Spleen (tissue), 11 donors: ENCODE results near the gene SCN10A. TPM values are rescaled to one million over a fixed set of nuclear protein-coding genes. Genes with fewer than 3 reads are reported as not detected.

Source experiments
- DNase-seq: peaks from one replicate; pipeline ENCODE4 v3.0.0-alpha.2; 2020
- H3K27ac ChIP-seq, 8 donors: fragments of 200-600 bp; sonication (generic) in 7 of 8; 1 replicate in 4 of 8; 2 replicates in 4 of 8; pipeline versions ENCODE4 v1.5.0 to v1.8.0; 2016 to 2021; ENCODE audit warnings: inconsistent platforms in 4 of 8, mild to moderate bottlenecking in 4 of 8, moderate library complexity in 1 of 8
- H3K27me3 ChIP-seq, 7 donors: fragments of 200-600 bp; sonication (generic) in 6 of 7; replicated peaks in 1 of 7; 1 replicate in 4 of 7; 2 replicates in 3 of 7; pipeline versions ENCODE4 v1.5.0 to v1.8.0; 2016 to 2021; ENCODE audit warnings: inconsistent platforms in 3 of 7, mild to moderate bottlenecking in 1 of 7
- H3K36me3 ChIP-seq, 6 donors: fragments of 200-600 bp; sonication (generic) in 5 of 6; 1 replicate in 4 of 6; 2 replicates in 2 of 6; pipeline versions ENCODE4 v1.5.0 to v1.8.0; 2016 to 2021; ENCODE audit warnings: inconsistent platforms in 2 of 6
- H3K4me1 ChIP-seq, 6 donors: fragments of 200-600 bp; sonication (generic) in 5 of 6; 1 replicate in 3 of 6; 2 replicates in 3 of 6; pipeline versions ENCODE4 v1.5.0 to v1.8.0; 2016 to 2021; ENCODE audit warnings: inconsistent platforms in 3 of 6
- H3K4me3 ChIP-seq, 8 donors: fragments of 200-600 bp; sonication (generic) in 7 of 8; 1 replicate in 4 of 8; 2 replicates in 4 of 8; pipeline versions ENCODE4 v1.5.0 to v1.8.0; 2016 to 2021; ENCODE audit warnings: inconsistent platforms in 4 of 8, mild to moderate bottlenecking in 4 of 8, moderate library complexity in 2 of 8
- H3K9me3 ChIP-seq, 8 donors: fragments of 200-600 bp; sonication (generic) in 7 of 8; 1 replicate in 4 of 8; 2 replicates in 4 of 8; pipeline versions ENCODE4 v1.5.0 to v1.8.0; 2016 to 2021; ENCODE audit warnings: inconsistent platforms in 4 of 8
- CTCF ChIP-seq, 11 experiments: fragments of 200-600 bp in 7 of 11; fragments of 450-650 bp in 4 of 11; sonication (generic) in 4 of 11; IDR thresholded peaks in 8 of 11; conservative IDR thresholded peaks in 3 of 11; 1 replicate in 7 of 11; 2 replicates in 4 of 11; pipeline versions ENCODE4 v1.4.0 to v1.8.0; 2016 to 2021; ENCODE audit warnings: antibody characterized with exemption in 11 of 11, inconsistent platforms in 4 of 11, mild to moderate bottlenecking in 1 of 11
- POLR2A ChIP-seq, 3 donors: fragments of 450-650 bp; IDR thresholded peaks; one replicate each; pipeline ENCODE4 v1.5.1; 2017; ENCODE audit warnings: antibody characterized with exemption in 3 of 3, mild to moderate bottlenecking in 1 of 3
- POLR2AphosphoS5 ChIP-seq, 3 donors: sonication (generic); formaldehyde crosslinking; IDR thresholded peaks; one replicate each; pipeline ENCODE4 v1.5.1; 2017; ENCODE audit warnings: antibody characterized with exemption in 3 of 3
- WGBS, 5 donors: extraction: QIAGEN DNeasy Blood & Tissue Kit in 3 of 5; methylation state at CpG; one replicate each; pipeline versions ENCODE4 v1.1.5 to v1.1.7; 2013 to 2018; 5-methylcytosine and 5-hydroxymethylcytosine counted together
- intact Hi-C: fragments of 100-400 bp; cut with DNase I; formaldehyde crosslinking; loops from one replicate; pipeline ENCODE4 v1.15.0; 2023; ENCODE audit warnings: low total_unique reads
- polyA plus RNA-seq, 3 donors: library from polyadenylated mRNA; stranded (reverse); fragments of 200-250 nt; gene quantifications; one replicate each; pipeline ENCODE4 v1.2.1, GENCODE V29; 2013
- total RNA-seq, 7 donors: library from RNA; depleted of rRNA in 3 of 7; stranded (reverse); fragments of >200 nt in 3 of 7; fragmentation: NEBNext Ultra II Directional in 4 of 7; extraction: Animal tissue kit (Norgen Biotek cat#: 25700) in 4 of 7; gene quantifications; one replicate each; pipeline versions ENCODE4 v1.1.0 to v1.2.1, GENCODE V29; 2016 to 2021
- donor health status: healthy with polysubstance abuse.
- donor health status: DM: no; HTN: no; CAD: no; lungs with moderate emphysema.
- donor health status: DM: no; HTN: no; CAD: no.
- donor health status: Bipolar disorder and iron deficiency.
- donor health status: healthy.
- donor health status: DM: no; HTN: no; CAD: no.
- donor health status: DM: yes; HTN: yes; CAD: no.

SCN10A gene
- total and polyA plus RNA-seq, 10 donors = under 0.01 to 0.26 (median 0.02) TPM; not detected in 7

DNA sequence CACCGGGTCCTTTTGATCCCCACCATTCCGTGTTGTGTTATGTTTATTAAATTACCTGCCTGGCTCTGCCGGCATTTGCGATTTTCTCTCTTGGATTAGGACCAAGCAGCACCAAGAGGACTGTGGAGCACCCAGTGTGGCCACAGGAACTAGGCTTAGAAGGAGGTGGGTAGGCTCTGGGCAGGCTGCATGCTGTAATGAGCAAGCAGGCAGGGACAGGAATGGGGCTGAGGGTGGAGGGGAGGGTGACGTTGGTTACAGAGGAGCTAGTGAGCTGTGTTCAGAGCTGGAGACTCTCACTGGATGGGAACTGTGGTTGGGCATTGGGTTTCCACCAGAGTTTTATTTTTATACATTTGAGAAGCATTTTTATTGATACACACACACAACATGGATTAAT, 158.6 kb downstream of the SCN10A start:
- WGBS, 5 donors = 56 to 65% (median 62%) methylated on average over 5 of the region's 5 CpGs
- no peak for DNase-seq

GRCh38 chr3:38655708-38656300, 160.2 kb downstream of the SCN10A start:
- intact Hi-C loops = no loop called here
- H3K9me3 ChIP-seq = peaks cover 0 to 6% (median 2%) of the 10 kb centered on the region in 8 donors
- TF ChIP-seq POLR2A (IDR thresholded peaks at IDR 0.05) (no peak), CTCF (IDR thresholded peaks at IDR 0.05 in 8 of 11, conservative IDR thresholded peaks at IDR 0.05 in 3 of 11) (peak in 5 of 11 experiments; percentile 9 to 28 (median 16)), POLR2AphosphoS5 (IDR thresholded peaks at IDR 0.05) (no peak)
- H3K36me3 ChIP-seq = no peaks in the 10 kb centered on the region
- no peak for DNase-seq
- H3K4me1 ChIP-seq = peaks cover 0 to 11% (median 6%) of the 10 kb centered on the region in 6 donors
- peaks cover 0 to 95% (median 23%) of the 10 kb centered on the region in 7 donors for H3K27me3 ChIP-seq
- WGBS, 5 donors = 13 to 21% (median 16%) methylated on average over 7 of the region's 7 CpGs
- H3K4me3 ChIP-seq = no peak overlapping the region
- H3K27ac ChIP-seq = peak overlapping the region in 1 of 8 donors; percentile 48

More for the DNA sequence above, 158.6 kb downstream of the SCN10A start:
- intact Hi-C loops = no loop called here
- Histone ChIP-seq H3K9me3 (peaks cover 0 to 22% (median 17%) of the 10 kb centered on the region in 8 donors), H3K4me1 (peaks cover 0 to 5% (median 0%) of the 10 kb centered on the region in 6 donors), H3K27me3 (peaks cover 0 to 87% (median 20%) of the 10 kb centered on the region in 7 donors), H3K36me3 (no peaks in the 10 kb centered on the region), H3K27ac (no peak overlapping the region), H3K4me3 (no peak overlapping the region)
- TF ChIP-seq POLR2AphosphoS5 (IDR thresholded peaks at IDR 0.05) = no peak
- TF ChIP-seq CTCF (IDR thresholded peaks at IDR 0.05 in 8 of 11, conservative IDR thresholded peaks at IDR 0.05 in 3 of 11) = no peak
- no peak for TF ChIP-seq POLR2A (IDR thresholded peaks at IDR 0.05)

- Histone ChIP-seq H3K27me3 (peaks cover 0 to 95% (median 28%) of the 10 kb centered on the region in 7 donors), H3K4me1 (peaks cover 0 to 29% (median 17%) of the 10 kb centered on the region in 6 donors), H3K36me3 (no peaks in the 10 kb centered on the region), H3K4me3 (no peak overlapping the region), H3K9me3 (no peaks in the 10 kb centered on the region), H3K27ac (peak overlapping the region in 2 of 8 donors; percentile 28 to 48)
- DNase-seq = no peak
- intact Hi-C loops = loop anchor here (5.0 kb wide), 1 partner anchor 132 kb away; no protein-coding TSS in a partner anchor
- 76 to 91% (median 79%) methylated on average over 6 to 7 of the region's 7 CpGs for WGBS, 5 donors
- TF ChIP-seq CTCF (IDR thresholded peaks at IDR 0.05 in 8 of 11, conservative IDR thresholded peaks at IDR 0.05 in 3 of 11) (no peak), POLR2AphosphoS5 (IDR thresholded peaks at IDR 0.05) (no peak), POLR2A (IDR thresholded peaks at IDR 0.05) (no peak)
Observed at GRCh38 chr3:38653685-38654537, 162.1 kb downstream of the SCN10A start.

GRCh38 chr3:38652934-38653333, 163.1 kb downstream of the SCN10A start:
- H3K27me3 ChIP-seq = peaks cover 4 to 95% (median 30%) of the 10 kb centered on the region in 7 donors
- 81 to 95% (median 93%) methylated on average over 1 of the region's 1 CpG for WGBS, 5 donors
- intact Hi-C loops = loop anchor here (5.0 kb wide), 1 partner anchor 131 kb away; no protein-coding TSS in a partner anchor

More at GRCh38 chr3:38652934-38653333, 163.1 kb downstream of the SCN10A start:
- H3K4me3 ChIP-seq = no peak overlapping the region
- DNase-seq = no peak
- no peaks in the 10 kb centered on the region for H3K9me3 ChIP-seq
- peaks cover 0 to 35% (median 23%) of the 10 kb centered on the region in 6 donors for H3K4me1 ChIP-seq
- TF ChIP-seq POLR2A (IDR thresholded peaks at IDR 0.05) (no peak), CTCF (IDR thresholded peaks at IDR 0.05 in 8 of 11, conservative IDR thresholded peaks at IDR 0.05 in 3 of 11) (no peak), POLR2AphosphoS5 (IDR thresholded peaks at IDR 0.05) (no peak)
- H3K27ac ChIP-seq = no peak overlapping the region
- H3K36me3 ChIP-seq = no peaks in the 10 kb centered on the region
